H1 (cell line): ENCODE measurements around the gene GPC1. TPM values are rescaled to one million over a fixed set of nuclear protein-coding genes. Genes with fewer than 3 reads are reported as not detected.

ENCODE experiments used
- CTCF ChIA-PET: fragments of 300-600 bp; sonication (Branson Sonifier 250); formaldehyde crosslinking; loops from one replicate; lab custom pipeline; 2021; ENCODE audit not compliant: partially characterized antibody; lab: Charles Lee
- POLR2A ChIA-PET: fragments of 300-600 bp; sonication (Branson Sonifier 250); formaldehyde crosslinking; loops from one replicate; lab custom pipeline; 2021; ENCODE audit warnings: inconsistent platforms; ENCODE audit not compliant: partially characterized antibody; lab: Charles Lee
- DNase-seq, 2 experiments: peaks; one replicate each; pipeline versions ENCODE4 v3.0.0 to v3.0.0-alpha.2; 2010 to 2022; ENCODE audit warnings: low spot score in 2 of 2, low read depth in 1 of 2, mixed read lengths in 1 of 2
- FAIRE-seq: peaks from 2 replicates; lab custom pipeline; 2011; peaks lifted over from hg19 to GRCh38; lab: Jason Lieb, UNC
- H2AFZ ChIP-seq: 2 replicates; pipeline ENCODE4 v1.8.1; 2012; ENCODE audit warnings: low read length, inconsistent platforms
- H2AK5ac ChIP-seq: 2 replicates; pipeline ENCODE4 v1.6.1; 2013; ENCODE audit warnings: low read depth, low read length
- H2BK120ac ChIP-seq: replicated peaks from 2 replicates; pipeline ENCODE3; 2013; ENCODE audit warnings: low read depth, low read length, inconsistent platforms
- H2BK12ac ChIP-seq: 2 replicates; pipeline ENCODE4 v1.6.1; 2013; ENCODE audit warnings: low read depth, low read length
- H2BK15ac ChIP-seq: 2 replicates; pipeline ENCODE4 v1.6.1; 2013; ENCODE audit warnings: low read length
- H2BK20ac ChIP-seq: 2 replicates; pipeline ENCODE4 v1.6.1; 2013; ENCODE audit warnings: low read length
- H2BK5ac ChIP-seq: 2 replicates; pipeline ENCODE4 v1.6.1; 2013; ENCODE audit warnings: low read depth, low read length
- H3K14ac ChIP-seq: 2 replicates; pipeline ENCODE4 v1.6.1; 2013; ENCODE audit warnings: inconsistent platforms; ENCODE audit not compliant: insufficient read length
- H3K18ac ChIP-seq: 2 replicates; pipeline ENCODE4 v1.6.1; 2013; ENCODE audit warnings: low read length; ENCODE audit errors: extremely low read depth
- H3K23ac ChIP-seq: 2 replicates; pipeline ENCODE4 v1.6.1; 2013; ENCODE audit warnings: inconsistent platforms; ENCODE audit not compliant: insufficient read length
- H3K23me2 ChIP-seq: 2 replicates; pipeline ENCODE4 v1.6.1; 2013; ENCODE audit warnings: low read depth, low read length
- H3K27ac ChIP-seq: 2 replicates; pipeline ENCODE4 v1.6.1; 2011; ENCODE audit warnings: low read depth, low read length, inconsistent platforms
- H3K27me3 ChIP-seq, 4 experiments: replicated peaks in 1 of 4; 1 replicate in 1 of 4; 2 replicates in 3 of 4; pipeline versions ENCODE4 v1.6.1 to v1.8.1; 2011 to 2013; ENCODE audit warnings: low read length in 3 of 4, mild to moderate bottlenecking in 3 of 4, inconsistent platforms in 2 of 4, mixed read lengths in 2 of 4, moderate library complexity in 1 of 4; ENCODE audit not compliant: control insufficient read depth in 3 of 4, insufficient read depth in 3 of 4; ENCODE audit errors: extremely low read depth in 1 of 4
- H3K36me3 ChIP-seq, 4 experiments: 2 replicates each; pipeline versions ENCODE4 v1.6.1 to v1.8.1; 2011 to 2013; ENCODE audit warnings: mild to moderate bottlenecking in 4 of 4, low read length in 3 of 4, moderate library complexity in 2 of 4, control low read depth in 1 of 4, inconsistent platforms in 1 of 4; ENCODE audit not compliant: insufficient read depth in 4 of 4, control insufficient read depth in 2 of 4
- H3K4ac ChIP-seq: replicated peaks from 2 replicates; pipeline ENCODE3; 2013; ENCODE audit warnings: low read length, low read depth, mixed read lengths, inconsistent platforms; ENCODE audit not compliant: insufficient read length
- H3K4me1 ChIP-seq, 4 experiments: replicated peaks in 1 of 4; 1 replicate in 1 of 4; 2 replicates in 3 of 4; pipeline versions ENCODE4 v1.6.1 to v1.8.1; 2011 to 2013; ENCODE audit warnings: low read length in 3 of 4, inconsistent platforms in 2 of 4, mixed read lengths in 1 of 4; ENCODE audit not compliant: insufficient read depth in 4 of 4, control insufficient read depth in 3 of 4
- H3K4me2 ChIP-seq, 2 experiments: 2 replicates each; pipeline versions ENCODE4 v1.6.1 to v1.8.1; 2011 to 2013; ENCODE audit warnings: low read depth in 2 of 2, low read length in 2 of 2, control low read depth in 1 of 2, inconsistent platforms in 1 of 2, mild to moderate bottlenecking in 1 of 2; ENCODE audit not compliant: insufficient read depth in 1 of 2
- H3K4me3 ChIP-seq, 4 experiments: fragments of 200-600, 300-600 bp in 1 of 4; sonication (generic), shearing (Covaris generic), sonication (Bioruptor Twin) in 1 of 4; 2 replicates each; pipeline versions ENCODE4 v1.5.1 to v1.8.1; 2011 to 2016; ENCODE audit warnings: low read length in 4 of 4, low read depth in 3 of 4, control low read depth in 2 of 4, inconsistent platforms in 2 of 4, mild to moderate bottlenecking in 2 of 4, mixed read lengths in 1 of 4, moderate library complexity in 1 of 4; ENCODE audit not compliant: insufficient read depth in 2 of 4; ENCODE audit errors: extremely low read depth in 1 of 4
- H3K56ac ChIP-seq: replicated peaks from 2 replicates; pipeline ENCODE3; 2013; ENCODE audit warnings: low read depth, mild to moderate bottlenecking, mixed read lengths, low read length, inconsistent platforms; ENCODE audit not compliant: insufficient read length
- H3K79me1 ChIP-seq: 2 replicates; pipeline ENCODE4 v1.6.1; 2013; ENCODE audit warnings: low read depth, low read length, control low read depth
- H3K79me2 ChIP-seq, 2 experiments: 2 replicates each; pipeline versions ENCODE4 v1.6.1 to v1.8.1; 2012 to 2013; ENCODE audit warnings: low read length in 2 of 2, mild to moderate bottlenecking in 2 of 2, inconsistent platforms in 1 of 2; ENCODE audit not compliant: insufficient read depth in 2 of 2, control insufficient read depth in 1 of 2
- H3K9ac ChIP-seq, 4 experiments: replicated peaks in 1 of 4; 1 replicate in 1 of 4; 2 replicates in 3 of 4; pipeline versions ENCODE4 v1.6.1 to v1.8.1; 2011 to 2013; ENCODE audit warnings: low read depth in 3 of 4, low read length in 3 of 4, control low read depth in 2 of 4, mild to moderate bottlenecking in 2 of 4, moderate library complexity in 2 of 4, inconsistent platforms in 1 of 4; ENCODE audit errors: extremely low read depth in 1 of 4
- H3K9me3 ChIP-seq, 2 experiments: 2 replicates each; pipeline versions ENCODE4 v1.6.1 to v1.8.1; 2012 to 2013; ENCODE audit warnings: mild to moderate bottlenecking in 2 of 2, moderate library complexity in 2 of 2, control low read depth in 1 of 2, inconsistent platforms in 1 of 2, low read depth in 1 of 2, low read length in 1 of 2, mixed read lengths in 1 of 2; ENCODE audit not compliant: insufficient read depth in 2 of 2
- H4K20me1 ChIP-seq, 2 experiments: replicated peaks in 1 of 2; 2 replicates each; pipeline versions ENCODE3 to v1.8.1; 2011 to 2013; ENCODE audit warnings: inconsistent platforms in 2 of 2, low read length in 2 of 2, mild to moderate bottlenecking in 1 of 2; ENCODE audit not compliant: insufficient read depth in 2 of 2, control insufficient read depth in 1 of 2
- H4K5ac ChIP-seq: 2 replicates; pipeline ENCODE4 v1.6.1; 2013; ENCODE audit warnings: low read length, low read depth, mixed read lengths, inconsistent platforms; ENCODE audit not compliant: insufficient read length
- H4K8ac ChIP-seq: 2 replicates; pipeline ENCODE4 v1.8.0; 2013; ENCODE audit warnings: mild to moderate bottlenecking, moderate library complexity, low read length, inconsistent platforms; ENCODE audit not compliant: insufficient read depth; ENCODE audit errors: extremely low read depth
- H4K91ac ChIP-seq: replicated peaks from 2 replicates; pipeline ENCODE3; 2013; ENCODE audit warnings: low read length, mixed read lengths, inconsistent platforms; ENCODE audit not compliant: insufficient read length
- BACH1 ChIP-seq: IDR thresholded peaks from 2 replicates; pipeline ENCODE4 v1.6.1; 2012; ENCODE audit warnings: low read length, improper control_type of control experiment
- CHD1 ChIP-seq: IDR thresholded peaks from 2 replicates; pipeline ENCODE4 v1.6.1; 2012; ENCODE audit warnings: low read depth, low read length, improper control_type of control experiment
- EZH2 ChIP-seq: fragments of 200-600 bp; sonication (generic); IDR thresholded peaks from 2 replicates; pipeline ENCODE4 v1.7.1; 2012; ENCODE audit warnings: low read depth, mild to moderate bottlenecking, moderate library complexity, low read length, inconsistent platforms; ENCODE audit not compliant: severe bottlenecking
- POLR2AphosphoS5 ChIP-seq: IDR thresholded peaks from 2 replicates; pipeline ENCODE4 v1.6.1; 2011; ENCODE audit warnings: low read depth, low read length
- WGBS, 2 experiments: shearing (Covaris generic) in 1 of 2; methylation state at CpG; one replicate each; pipeline versions ENCODE4 v1.1.6 to v1.1.7; 2013 to 2015; ENCODE audit warnings: low lambda C conversion rate in 2 of 2, mixed read lengths in 2 of 2, inconsistent platforms in 1 of 2, low coverage in 1 of 2, missing lambda C conversion rate in 1 of 2; ENCODE audit not compliant: insufficient replicate concordance in 2 of 2, insufficient coverage in 1 of 2, insufficient read length in 1 of 2; ENCODE audit errors: extremely low coverage in 1 of 2, missing lambda C conversion rate in 1 of 2; 5-methylcytosine and 5-hydroxymethylcytosine counted together
- polyA plus RNA-seq, 7 experiments: library from polyadenylated mRNA; depleted of rRNA in 3 of 7; stranded (reverse) in 5 of 7; unstranded in 2 of 7; fragments of >200 nt in 5 of 7; fragments of 200-250 nt in 2 of 7; gene quantifications; 1 replicate in 5 of 7; 2 replicates in 1 of 7; 4 replicates in 1 of 7; pipeline versions ENCODE4 v1.2.1 to v1.2.3, GENCODE V29; 2011 to 2013; ENCODE audit warnings: missing spikeins in 2 of 7, mixed read lengths in 2 of 7
- total RNA-seq: library from RNA; stranded (reverse); fragmentation: NEBNext Ultra II Directional; extraction: Animal tissue kit (Norgen Biotek cat#: 25700); gene quantifications from 2 replicates; pipeline ENCODE4 v1.2.1, GENCODE V29; 2021

The GPC1 gene
- total and polyA plus RNA-seq, 2 of the 8 experiments (the other 6 are each of a cell fraction or from before 2014, with no cell fraction given) = 21.9 to 28.3 TPM

- no peak overlapping the region for H2BK20ac ChIP-seq
- no peak overlapping the region for H3K27ac ChIP-seq
- no peak overlapping the region for H2BK15ac ChIP-seq
- H3K18ac ChIP-seq = no peak overlapping the region
- no peak overlapping the region for H2BK12ac ChIP-seq
- H4K91ac ChIP-seq = no peak overlapping the region
- POLR2A ChIA-PET = no interaction called here
- no peak overlapping the region for H4K8ac ChIP-seq
- no peak overlapping the region for H3K9ac ChIP-seq
- FAIRE-seq = no peak
- CTCF ChIA-PET = no interaction called here
- H3K27me3 ChIP-seq = no peaks in the 10 kb centered on the region
- no peak overlapping the region for H2AK5ac ChIP-seq
- no peak overlapping the region for H2AFZ ChIP-seq
- no peaks in the 10 kb centered on the region; a peak in 1 of 7 replicates for H3K4me1 ChIP-seq
- no peak overlapping the region for H3K4me3 ChIP-seq
- TF ChIP-seq POLR2AphosphoS5 (no peak), EZH2 (no peak), BACH1 (no peak), CHD1 (no peak)
- TF ChIP-seq, all 59 proteins: peak for 0
- Histone ChIP-seq H3K4me2 (no peak overlapping the region), H3K56ac (no peak overlapping the region), H3K14ac (no peak overlapping the region), H3K79me2 (no peaks in the 10 kb centered on the region), H4K20me1 (no peaks in the 10 kb centered on the region), H3K4ac (no peak overlapping the region), H3K23ac (no peak overlapping the region), H3K36me3 (no peaks in the 10 kb centered on the region), H2BK120ac (no peak overlapping the region), H2BK5ac (no peak overlapping the region), H4K5ac (no peak overlapping the region), H3K79me1 (no peaks in the 10 kb centered on the region), H3K23me2 (0 out of 2 replicates have a peak, but pooled peaks cover 2% of the 10 kb centered on the region), H3K9me3 (no peaks in the 10 kb centered on the region)
- DNase-seq = no peak
- 83% methylated on average over 11 of the region's 11 CpGs; no CpG with 5 or more reads in 1 of the 2 experiments for WGBS, 2 experiments
These were observed 46.7 kb downstream of the GPC1 start for GRCh38 chr2:240482141-240482540.
